Calu3 (cell line): Measurements from ENCODE around the gene SH3PXD2A. TPM values are rescaled to one million over a fixed set of nuclear protein-coding genes. Genes with fewer than 3 reads are reported as not detected.
"Not testable (repeated sequence)": the region's sequence is repeated elsewhere in the genome, so short reads cannot be mapped to it uniquely, and the experiment has no call there.

Experiments used
- BruUV-seq: library from RNA; stranded (reverse); fragments of 400-500 nt; replicated peaks from 2 replicates; lab custom pipeline; 2021; lab: Mats Ljungman, UMichigan
- CTCF ChIA-PET: fragments of 300-600 bp; sonication (Branson Sonifier 250); formaldehyde crosslinking; loops from one replicate; lab custom pipeline; 2022; ENCODE audit warnings: antibody characterized with exemption; lab: Charles Lee
- DNase-seq: peaks from one replicate; pipeline ENCODE4 v3.0.0; 2022
- H3K27ac Mint-ChIP-seq: one replicate; pipeline ENCODE4 v1.8.0; 2022; ENCODE audit warnings: mixed read lengths; ENCODE audit not compliant: unreplicated experiment
- H3K27me3 Mint-ChIP-seq: one replicate; pipeline ENCODE4 v1.8.0; 2022; ENCODE audit warnings: mixed read lengths; ENCODE audit not compliant: unreplicated experiment
- H3K36me3 Mint-ChIP-seq: one replicate; pipeline ENCODE4 v1.8.0; 2022; ENCODE audit warnings: mild to moderate bottlenecking, moderate library complexity, mixed read lengths; ENCODE audit not compliant: insufficient read depth, unreplicated experiment
- H3K4me1 Mint-ChIP-seq: one replicate; pipeline ENCODE4 v1.8.0; 2022; ENCODE audit warnings: mild to moderate bottlenecking, low read depth, mixed read lengths; ENCODE audit not compliant: unreplicated experiment
- H3K4me3 Mint-ChIP-seq: one replicate; pipeline ENCODE4 v1.8.0; 2022; ENCODE audit warnings: mild to moderate bottlenecking, low read depth, moderate library complexity, mixed read lengths; ENCODE audit not compliant: unreplicated experiment
- H3K9me3 Mint-ChIP-seq: one replicate; pipeline ENCODE4 v1.8.0; 2022; ENCODE audit warnings: low read depth, mixed read lengths; ENCODE audit not compliant: unreplicated experiment
- intact Hi-C: fragments of 100-400 bp; cut with micrococcal nuclease; formaldehyde crosslinking; loops from one replicate; pipeline ENCODE4 v1.10.0; 2022; ENCODE audit not compliant: unreplicated experiment
- total RNA-seq: library from RNA; stranded (reverse); gene quantifications from 2 replicates; pipeline ENCODE4 v1.2.3, GENCODE V29; 2022
- TF ChIP-seq, protein P1 (sequence below): fragments of 200-600 bp; IDR thresholded peaks from one replicate; pipeline ENCODE4 v1.8.0; 2022; ENCODE audit warnings: antibody characterized with exemption; ENCODE audit not compliant: unreplicated experiment

SH3PXD2A gene
- total RNA-seq, 1 experiment from 2014 or later = 7.5 TPM

DNA sequence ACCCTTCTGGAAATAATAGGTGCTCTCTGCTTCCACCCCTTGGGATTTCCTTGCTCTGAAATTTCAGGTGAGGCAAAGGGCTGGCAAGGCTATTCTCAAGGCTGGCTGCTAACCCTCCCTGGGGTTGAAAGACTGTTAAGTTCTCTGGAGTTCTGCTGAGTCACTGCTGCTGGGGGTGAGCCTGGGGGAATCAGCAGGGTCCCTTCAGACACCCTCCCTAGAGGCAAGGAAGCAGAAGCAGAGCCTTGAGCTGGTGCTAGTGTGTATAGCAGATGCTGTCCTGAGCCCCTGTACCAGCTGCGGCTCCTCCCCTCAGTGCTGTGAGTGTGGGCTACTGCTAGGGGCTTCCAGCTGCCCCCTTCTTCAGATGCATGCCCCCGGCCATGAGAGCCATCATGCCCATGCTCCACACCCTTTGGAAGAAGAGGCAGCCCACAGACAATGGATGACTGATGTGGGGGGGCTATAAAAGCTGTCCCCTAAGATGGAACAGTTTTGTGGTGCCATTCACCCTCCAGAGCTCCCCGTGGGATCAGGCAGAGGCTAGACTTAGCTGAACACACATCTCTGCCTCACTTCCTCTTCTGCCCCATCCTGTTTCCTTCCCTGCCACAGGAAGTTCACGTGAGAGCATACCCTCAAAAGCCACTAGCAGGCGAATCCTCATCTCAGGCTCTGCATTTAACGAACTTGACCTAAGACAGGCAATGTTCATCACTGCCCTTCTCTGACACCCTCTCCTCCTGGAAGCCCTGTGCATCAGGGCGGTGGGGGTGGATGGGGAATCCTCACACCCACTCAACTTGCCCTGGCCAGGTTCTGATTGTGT lies 91.8 kb downstream of the SH3PXD2A start:
- DNase-seq = no peak
- no TSS peak for BruUV-seq
- intact Hi-C loops = loop anchor here (10.0 kb wide), 1 partner anchor 91 kb away; the partner anchor contains the start of gene SH3PXD2A
- Mint-ChIP-seq H3K4me1 (peaks cover 29% of the 10 kb centered on the region), H3K27ac (no peak overlapping the region), H3K27me3 (peaks cover 25% of the 10 kb centered on the region), H3K9me3 (no peaks in the 10 kb centered on the region), H3K36me3 (no peaks in the 10 kb centered on the region), H3K4me3 (no peak overlapping the region)
- TF ChIP-seq, protein P1, sequence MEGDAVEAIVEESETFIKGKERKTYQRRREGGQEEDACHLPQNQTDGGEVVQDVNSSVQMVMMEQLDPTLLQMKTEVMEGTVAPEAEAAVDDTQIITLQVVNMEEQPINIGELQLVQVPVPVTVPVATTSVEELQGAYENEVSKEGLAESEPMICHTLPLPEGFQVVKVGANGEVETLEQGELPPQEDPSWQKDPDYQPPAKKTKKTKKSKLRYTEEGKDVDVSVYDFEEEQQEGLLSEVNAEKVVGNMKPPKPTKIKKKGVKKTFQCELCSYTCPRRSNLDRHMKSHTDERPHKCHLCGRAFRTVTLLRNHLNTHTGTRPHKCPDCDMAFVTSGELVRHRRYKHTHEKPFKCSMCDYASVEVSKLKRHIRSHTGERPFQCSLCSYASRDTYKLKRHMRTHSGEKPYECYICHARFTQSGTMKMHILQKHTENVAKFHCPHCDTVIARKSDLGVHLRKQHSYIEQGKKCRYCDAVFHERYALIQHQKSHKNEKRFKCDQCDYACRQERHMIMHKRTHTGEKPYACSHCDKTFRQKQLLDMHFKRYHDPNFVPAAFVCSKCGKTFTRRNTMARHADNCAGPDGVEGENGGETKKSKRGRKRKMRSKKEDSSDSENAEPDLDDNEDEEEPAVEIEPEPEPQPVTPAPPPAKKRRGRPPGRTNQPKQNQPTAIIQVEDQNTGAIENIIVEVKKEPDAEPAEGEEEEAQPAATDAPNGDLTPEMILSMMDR = no peak
- CTCF ChIA-PET = interaction anchor here (0.6 to 1.3 kb wide), 2 partner anchors 9 to 11 kb away, joined by 3 read pairs; no protein-coding TSS in a partner anchor

GRCh38 chr10:103762916-103763315 lies 92.5 kb downstream of the SH3PXD2A start:
- H3K27me3 Mint-ChIP-seq = peaks cover 18% of the 10 kb centered on the region
- H3K4me1 Mint-ChIP-seq = peaks cover 36% of the 10 kb centered on the region
- CTCF ChIA-PET = no interaction called here
- H3K4me3 Mint-ChIP-seq = no peak overlapping the region
- H3K27ac Mint-ChIP-seq = no peak overlapping the region
- DNase-seq = no peak
- H3K9me3 Mint-ChIP-seq = no peaks in the 10 kb centered on the region
- no TSS peak for BruUV-seq
- intact Hi-C loops = loop anchor here (10.0 kb wide), 1 partner anchor 92 kb away; the partner anchor contains the start of gene SH3PXD2A
- no peaks in the 10 kb centered on the region for H3K36me3 Mint-ChIP-seq
- TF ChIP-seq, protein P1 = no peak

DNA sequence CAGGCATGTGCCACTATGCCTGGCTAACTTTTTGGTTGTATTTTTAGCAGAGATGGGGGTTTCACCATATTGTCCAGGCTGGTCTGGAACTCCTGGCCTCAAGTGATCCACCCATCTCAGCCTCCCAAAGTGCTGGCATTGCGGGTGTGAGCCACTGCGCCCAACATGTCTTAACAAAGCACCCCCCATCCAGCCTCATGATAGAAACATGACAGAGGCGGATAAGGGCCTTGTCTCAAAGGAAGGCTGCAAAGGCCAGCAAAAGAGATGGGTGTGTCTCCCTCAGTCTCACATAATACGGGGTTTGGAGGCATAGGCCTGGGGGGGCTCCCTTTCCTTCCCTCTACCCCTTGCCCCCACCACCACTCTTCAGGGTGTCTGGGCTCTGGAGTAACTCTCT lies 93.2 kb downstream of the SH3PXD2A start:
- no peak overlapping the region for H3K27ac Mint-ChIP-seq
- CTCF ChIA-PET = no interaction called here
- no peaks in the 10 kb centered on the region for H3K9me3 Mint-ChIP-seq
- TF ChIP-seq, protein P1 = no peak
- H3K36me3 Mint-ChIP-seq = no peaks in the 10 kb centered on the region
- H3K4me3 Mint-ChIP-seq = no peak overlapping the region
- no TSS peak for BruUV-seq
- no peak for DNase-seq
- H3K27me3 Mint-ChIP-seq = peaks cover 14% of the 10 kb centered on the region
- peaks cover 38% of the 10 kb centered on the region for H3K4me1 Mint-ChIP-seq
- intact Hi-C loops = loop anchor here (10.0 kb wide), 1 partner anchor 93 kb away; the partner anchor contains the start of gene SH3PXD2A

DNA sequence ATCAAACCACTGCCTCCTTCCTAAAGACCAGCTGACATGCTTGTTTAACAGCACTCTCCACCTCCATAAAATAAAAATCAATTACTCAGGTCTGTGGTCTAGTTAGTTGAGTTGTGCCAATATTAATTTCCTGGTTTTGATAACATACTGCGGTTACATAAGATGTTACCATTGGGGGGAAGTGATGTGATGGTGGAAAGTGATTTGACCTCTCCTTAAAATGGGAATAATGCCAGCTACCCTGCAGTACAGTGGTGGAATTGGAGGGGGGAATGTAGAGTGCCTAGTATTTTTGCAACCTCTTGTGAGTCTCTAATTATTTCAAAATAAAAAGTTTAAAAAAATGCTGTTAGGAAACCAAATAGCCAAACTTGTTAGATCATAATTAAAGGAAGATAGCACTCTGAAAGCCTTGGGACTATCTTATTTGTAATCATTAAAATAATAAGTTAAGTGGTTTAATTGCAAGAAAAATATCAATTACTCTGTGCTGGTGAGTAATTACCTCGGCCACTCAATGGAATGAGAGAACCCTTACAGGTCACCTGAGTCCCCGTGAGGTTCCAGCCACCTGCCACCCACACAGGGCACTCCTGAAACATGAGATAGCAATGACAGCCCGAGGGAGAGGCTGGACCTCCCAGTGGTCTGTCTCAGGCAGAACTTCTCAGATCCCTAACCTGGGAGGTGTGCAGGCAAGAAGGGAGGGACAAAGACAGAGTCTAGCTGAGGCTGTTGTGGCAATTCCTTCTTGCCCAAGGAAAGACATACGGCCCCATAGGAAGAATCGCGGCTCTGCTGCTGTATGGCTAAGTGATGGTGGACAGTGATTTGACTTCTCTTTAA lies 94.1 kb downstream of the SH3PXD2A start:
- CTCF ChIA-PET = no interaction called here
- intact Hi-C loops = loop anchor here (2.0 to 10.0 kb wide), 2 partner anchors 44 to 94 kb away; partner anchors contain the start of gene SH3PXD2A
- no peak overlapping the region for H3K27ac Mint-ChIP-seq
- H3K9me3 Mint-ChIP-seq = no peaks in the 10 kb centered on the region
- TF ChIP-seq, protein P1 = no peak
- no TSS peak for BruUV-seq
- peaks cover 38% of the 10 kb centered on the region for H3K4me1 Mint-ChIP-seq
- DNase-seq = no peak
- H3K27me3 Mint-ChIP-seq = peaks cover 23% of the 10 kb centered on the region
- no peak overlapping the region for H3K4me3 Mint-ChIP-seq
- H3K36me3 Mint-ChIP-seq = no peaks in the 10 kb centered on the region

- H3K4me3 Mint-ChIP-seq, H3K9me3 Mint-ChIP-seq, DNase-seq, BruUV-seq, H3K36me3 Mint-ChIP-seq, CTCF ChIA-PET, H3K27ac Mint-ChIP-seq: not testable (repeated sequence)
- Mint-ChIP-seq H3K4me1 (peaks cover 30% of the 10 kb centered on the region), H3K27me3 (peaks cover 29% of the 10 kb centered on the region)
- intact Hi-C loops = loop anchor here (2.0 to 10.0 kb wide), 2 partner anchors 43 to 95 kb away; partner anchors contain the start of gene SH3PXD2A
These were observed 95.1 kb downstream of the SH3PXD2A start for GRCh38 chr10:103760233-103760632.
